ENCODE measurements around the gene RELB.

RELB gene

GRCh38 chr19:45010306-45010705, 9.0 kb downstream of the RELB start:
- Mint-ChIP-seq H3K36me3 (ENCODE audit: low read depth) (no peaks in the 10 kb centered on the region), H3K27me3 (ENCODE audit: low read depth, poor library complexity) (peaks cover 4% of the 10 kb centered on the region), H3K9me3 (no peaks in the 10 kb centered on the region), H3K4me3 (no peak overlapping the region), H3K4me1 (no peaks in the 10 kb centered on the region), H3K27ac (peak overlapping the region; percentile 1)
- TF ChIP-seq CTCF (IDR thresholded peaks at IDR 0.05) = no peak
- DNase-seq = no peak

- H3K27me3 Mint-ChIP-seq (ENCODE audit: low read depth, poor library complexity) = peaks cover 4% of the 10 kb centered on the region
- TF ChIP-seq CTCF (IDR thresholded peaks at IDR 0.05) = no peak
Observed at GRCh38 chr19:45011959-45012358, 10.7 kb downstream of the RELB start.

GRCh38 chr19:45016388-45017314, 15.4 kb downstream of the RELB start:
- peak; percentile 65 for TF ChIP-seq CTCF (IDR thresholded peaks at IDR 0.05)
- Mint-ChIP-seq H3K9me3 (no peaks in the 10 kb centered on the region), H3K4me3 (no peak overlapping the region), H3K27ac (peak overlapping the region; percentile 47), H3K27me3 (ENCODE audit: low read depth, poor library complexity) (no peaks in the 10 kb centered on the region), H3K36me3 (ENCODE audit: low read depth) (no peaks in the 10 kb centered on the region), H3K4me1 (no peaks in the 10 kb centered on the region)
- DNase-seq = peak; percentile 77

More at GRCh38 chr19:45011959-45012358, 10.7 kb downstream of the RELB start:
- Mint-ChIP-seq H3K36me3 (ENCODE audit: low read depth) (no peaks in the 10 kb centered on the region), H3K9me3 (no peaks in the 10 kb centered on the region), H3K27ac (no peak overlapping the region), H3K4me1 (no peaks in the 10 kb centered on the region), H3K4me3 (no peak overlapping the region)
- DNase-seq = no peak

GRCh38 chr19:45019187-45019586, 17.9 kb downstream of the RELB start:
- Mint-ChIP-seq H3K36me3 (ENCODE audit: low read depth) (no peaks in the 10 kb centered on the region), H3K4me3 (no peak overlapping the region), H3K27ac (no peak overlapping the region), H3K9me3 (no peaks in the 10 kb centered on the region), H3K27me3 (ENCODE audit: low read depth, poor library complexity) (no peaks in the 10 kb centered on the region), H3K4me1 (no peaks in the 10 kb centered on the region)
- no peak for DNase-seq
- no peak for TF ChIP-seq CTCF (IDR thresholded peaks at IDR 0.05)

- Mint-ChIP-seq H3K4me1 (no peaks in the 10 kb centered on the region), H3K27ac (no peak overlapping the region), H3K36me3 (ENCODE audit: low read depth) (no peaks in the 10 kb centered on the region), H3K9me3 (no peaks in the 10 kb centered on the region), H3K27me3 (ENCODE audit: low read depth, poor library complexity) (no peaks in the 10 kb centered on the region), H3K4me3 (no peak overlapping the region)
- DNase-seq = no peak
- TF ChIP-seq CTCF (IDR thresholded peaks at IDR 0.05) = no peak
Observed at GRCh38 chr19:45020071-45020470, 18.8 kb downstream of the RELB start.

GRCh38 chr19:45021971-45022370, 20.7 kb downstream of the RELB start:
- Mint-ChIP-seq H3K9me3 (no peaks in the 10 kb centered on the region), H3K27ac (peak overlapping the region; percentile 79), H3K4me3 (no peak overlapping the region), H3K27me3 (ENCODE audit: low read depth, poor library complexity) (no peaks in the 10 kb centered on the region), H3K36me3 (ENCODE audit: low read depth) (no peaks in the 10 kb centered on the region), H3K4me1 (no peaks in the 10 kb centered on the region)
- no peak for TF ChIP-seq CTCF (IDR thresholded peaks at IDR 0.05)
- DNase-seq = no peak

Data from nephron progenitor cell (in vitro differentiated cells).